GM23338 (cell line): Measurements from ENCODE around the gene UBA6. TPM values are rescaled to one million over a fixed set of nuclear protein-coding genes. Genes with fewer than 3 reads are reported as not detected.

Experiments used
- ATAC-seq: fragments of 200-7000 bp; cut with Tn5 transposase; 3 replicates; pipeline ENCODE4 v1.9.1; 2020
- DNase-seq: peaks from one replicate; pipeline ENCODE4 v3.0.0-alpha.2; 2015; ENCODE audit warnings: low spot score
- H2AFZ ChIP-seq: fragments of 200-600 bp; sonication (generic); 2 replicates; pipeline ENCODE4 v1.8.0; 2016; ENCODE audit warnings: antibody characterized with exemption, mild to moderate bottlenecking, moderate library complexity
- H3F3A ChIP-seq: fragments of 200-600 bp; sonication (generic); replicated peaks from 2 replicates; pipeline ENCODE4 v1.8.0; 2017; ENCODE audit warnings: antibody characterized with exemption, mixed run types, low read depth
- H3K27ac ChIP-seq: fragments of 200-600 bp; sonication (generic); 2 replicates; pipeline ENCODE4 v1.6.1; 2016; ENCODE audit warnings: low read depth
- H3K27me3 ChIP-seq: fragments of 200-600 bp; sonication (generic); 2 replicates; pipeline ENCODE4 v1.8.0; 2016; ENCODE audit warnings: mild to moderate bottlenecking, mixed run types, moderate library complexity; ENCODE audit not compliant: insufficient read depth
- H3K36me3 ChIP-seq: fragments of 200-600 bp; sonication (generic); 2 replicates; pipeline ENCODE4 v1.8.0; 2016; ENCODE audit warnings: mild to moderate bottlenecking; ENCODE audit not compliant: insufficient read depth
- H3K4me1 ChIP-seq: fragments of 200-600 bp; sonication (generic); 2 replicates; pipeline ENCODE4 v1.8.0; 2016; ENCODE audit warnings: mild to moderate bottlenecking, moderate library complexity; ENCODE audit not compliant: insufficient read depth
- H3K4me2 ChIP-seq: fragments of 200-600 bp; sonication (generic); 2 replicates; pipeline ENCODE4 v1.7.1; 2017; ENCODE audit warnings: mixed run types
- H3K4me3 ChIP-seq: fragments of 200-600 bp; sonication (generic); 2 replicates; pipeline ENCODE4 v1.6.1; 2016; ENCODE audit warnings: mixed run types
- H3K79me2 ChIP-seq: fragments of 200-600 bp; sonication (generic); replicated peaks from 2 replicates; pipeline ENCODE4 v1.8.0; 2017; ENCODE audit warnings: mild to moderate bottlenecking; ENCODE audit not compliant: insufficient read depth
- H3K9me2 ChIP-seq: fragments of 200-600 bp; sonication (generic); 2 replicates; pipeline ENCODE4 v1.8.0; 2017; ENCODE audit not compliant: insufficient read depth
- H4K20me1 ChIP-seq: fragments of 200-600 bp; sonication (generic); replicated peaks from 2 replicates; pipeline ENCODE4 v1.8.0; 2017; ENCODE audit warnings: mild to moderate bottlenecking; ENCODE audit not compliant: insufficient read depth
- H3K27ac Mint-ChIP-seq: 2 replicates; pipeline ENCODE4 v1.8.0; 2020; ENCODE audit warnings: inconsistent platforms, mild to moderate bottlenecking, moderate library complexity, mixed read lengths
- H3K27me3 Mint-ChIP-seq: 3 replicates; pipeline ENCODE4 v1.8.0; 2022; ENCODE audit warnings: low read depth, mild to moderate bottlenecking, moderate library complexity, mixed read lengths, inconsistent platforms; ENCODE audit not compliant: insufficient read depth, poor library complexity
- H3K36me3 Mint-ChIP-seq: 3 replicates; pipeline ENCODE4 v1.8.0; 2021; ENCODE audit warnings: low read depth, mild to moderate bottlenecking, inconsistent platforms, moderate library complexity, mixed read lengths
- H3K4me1 Mint-ChIP-seq: 3 replicates; pipeline ENCODE4 v1.8.0; 2020; ENCODE audit warnings: mild to moderate bottlenecking, inconsistent platforms, mixed read lengths
- H3K4me3 Mint-ChIP-seq: 3 replicates; pipeline ENCODE4 v1.8.0; 2021; ENCODE audit warnings: moderate library complexity, mild to moderate bottlenecking, inconsistent platforms, mixed read lengths
- H3K9me3 Mint-ChIP-seq: 3 replicates; pipeline ENCODE4 v1.8.0; 2020; ENCODE audit warnings: moderate library complexity, mild to moderate bottlenecking, inconsistent platforms, mixed read lengths
- CREB1 ChIP-seq: fragments of 250-450 bp; sonication (Bioruptor Pico); IDR thresholded peaks from 2 replicates; pipeline ENCODE4 v1.5.0; 2020; ENCODE audit warnings: low read depth, mild to moderate bottlenecking, moderate library complexity
- EZH2 ChIP-seq: fragments of 200-600 bp; sonication (generic); IDR thresholded peaks from one replicate; pipeline ENCODE4 v1.8.0; 2017; ENCODE audit warnings: antibody characterized with exemption, mild to moderate bottlenecking, low read depth; ENCODE audit not compliant: unreplicated experiment
- EZH2phosphoT487 ChIP-seq: fragments of 200-600 bp; sonication (generic); IDR thresholded peaks from one replicate; pipeline ENCODE4 v1.8.1; 2018; ENCODE audit warnings: antibody characterized with exemption; ENCODE audit not compliant: unreplicated experiment
- JUNB ChIP-seq: IDR thresholded peaks from one replicate; pipeline ENCODE4 v1.6.1; 2016; ENCODE audit warnings: antibody characterized with exemption; ENCODE audit not compliant: unreplicated experiment
- NANOG ChIP-seq: IDR thresholded peaks from 2 replicates; pipeline ENCODE4 v1.6.1; 2016; ENCODE audit warnings: antibody characterized with exemption, borderline replicate concordance
- POLR2AphosphoS5 ChIP-seq: IDR thresholded peaks from 2 replicates; pipeline ENCODE4 v1.6.1; 2016; ENCODE audit warnings: antibody characterized with exemption, low read depth
- STAT1 ChIP-seq: IDR thresholded peaks from one replicate; pipeline ENCODE4 v1.6.1; 2016; ENCODE audit warnings: antibody characterized with exemption; ENCODE audit not compliant: unreplicated experiment
- ZNF114 ChIP-seq: fragments of 250-450 bp; sonication (Bioruptor Pico); IDR thresholded peaks from 2 replicates; pipeline ENCODE4 v1.5.0; 2020; ENCODE audit warnings: mild to moderate bottlenecking, moderate library complexity
- ZNF331 ChIP-seq: fragments of 250-450 bp; sonication (Bioruptor Pico); IDR thresholded peaks from 2 replicates; pipeline ENCODE4 v1.5.0; 2020; ENCODE audit warnings: low read depth, mild to moderate bottlenecking, moderate library complexity
- polyA plus RNA-seq: library from polyadenylated mRNA; unstranded; fragments of >200 nt; fragmentation: Nextera tagmentation; extraction: Ambion mirVana; gene quantifications from 2 replicates; pipeline ENCODE4 v1.2.1, GENCODE V29; 2016
- total RNA-seq: library from RNA; depleted of rRNA; stranded (reverse); fragments of >200 nt; shearing (Covaris generic); gene quantifications from 2 replicates; pipeline ENCODE4 v1.2.3, GENCODE V29; 2014
- TF ChIP-seq, protein P1 (sequence below): IDR thresholded peaks from one replicate; pipeline ENCODE4 v1.6.1; 2018; ENCODE audit warnings: antibody characterized with exemption; ENCODE audit not compliant: unreplicated experiment
- TF ChIP-seq, protein P2 (sequence below): IDR thresholded peaks from 2 replicates; pipeline ENCODE4 v1.6.1; 2016; ENCODE audit warnings: antibody characterized with exemption
- TF ChIP-seq, protein P3 (sequence below), 2 experiments: fragments of 200-600 bp in 1 of 2; sonication (generic) in 1 of 2; conservative IDR thresholded peaks; 2 replicates each; pipeline versions ENCODE4 v1.5.1 to v1.6.1; 2016 to 2017; ENCODE audit warnings: antibody characterized with exemption in 2 of 2, low read depth in 2 of 2, mild to moderate bottlenecking in 2 of 2, moderate library complexity in 1 of 2
- TF ChIP-seq, protein P4 (sequence below): fragments of 250-450 bp; sonication (Bioruptor Pico); IDR thresholded peaks from 2 replicates; pipeline ENCODE4 v1.5.0; 2020; ENCODE audit warnings: mild to moderate bottlenecking, moderate library complexity

Gene UBA6
- total and polyA plus RNA-seq, 2 experiments from 2014 or later = 17.6 to 77.3 TPM

DNA sequence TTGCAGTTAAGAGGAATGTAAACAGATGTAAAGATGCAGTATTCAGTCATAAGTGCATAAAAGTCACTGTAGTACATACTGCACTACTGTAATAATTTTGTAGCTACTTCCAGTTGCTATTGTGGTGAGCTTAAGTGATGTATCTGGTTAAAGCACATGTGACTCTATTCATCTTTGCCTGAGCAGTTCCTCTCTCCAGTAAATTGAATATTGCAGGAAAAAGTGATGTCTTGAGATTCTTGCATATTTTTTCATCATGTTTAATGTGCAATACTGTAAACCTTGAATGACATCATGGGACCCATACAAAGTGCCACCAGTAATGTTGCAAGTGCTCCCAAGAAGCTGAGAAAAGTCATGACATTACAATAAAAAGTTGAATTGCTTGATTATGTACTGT, 9.6 kb downstream of the UBA6 start:
- Histone ChIP-seq H3K27me3 (no peaks in the 10 kb centered on the region), H3K4me2 (no peak overlapping the region), H3F3A (no peaks in the 10 kb centered on the region), H3K4me1 (no peaks in the 10 kb centered on the region), H3K27ac (no peak overlapping the region), H4K20me1 (0 out of 2 replicates have a peak, but pooled peaks cover 2% of the 10 kb centered on the region), H3K9me2 (no peaks in the 10 kb centered on the region), H3K4me3 (no peak overlapping the region), H3K79me2 (peaks cover 80% of the 10 kb centered on the region), H3K36me3 (peaks cover 7% of the 10 kb centered on the region; the same call in 1 of the 2 replicates), H2AFZ (no peak overlapping the region)
- Mint-ChIP-seq H3K4me1 (no peaks in the 10 kb centered on the region), H3K36me3 (peaks cover 14% of the 10 kb centered on the region), H3K9me3 (no peaks in the 10 kb centered on the region), H3K4me3 (no peak overlapping the region), H3K27ac (no peak overlapping the region), H3K27me3 (peaks cover 1% of the 10 kb centered on the region)
- DNase-seq (no peak), ATAC-seq (no peak)
- no peak for TF ChIP-seq CREB1
- TF ChIP-seq STAT1 = no peak
- no peak for TF ChIP-seq ZNF114
- TF ChIP-seq, protein P1, sequence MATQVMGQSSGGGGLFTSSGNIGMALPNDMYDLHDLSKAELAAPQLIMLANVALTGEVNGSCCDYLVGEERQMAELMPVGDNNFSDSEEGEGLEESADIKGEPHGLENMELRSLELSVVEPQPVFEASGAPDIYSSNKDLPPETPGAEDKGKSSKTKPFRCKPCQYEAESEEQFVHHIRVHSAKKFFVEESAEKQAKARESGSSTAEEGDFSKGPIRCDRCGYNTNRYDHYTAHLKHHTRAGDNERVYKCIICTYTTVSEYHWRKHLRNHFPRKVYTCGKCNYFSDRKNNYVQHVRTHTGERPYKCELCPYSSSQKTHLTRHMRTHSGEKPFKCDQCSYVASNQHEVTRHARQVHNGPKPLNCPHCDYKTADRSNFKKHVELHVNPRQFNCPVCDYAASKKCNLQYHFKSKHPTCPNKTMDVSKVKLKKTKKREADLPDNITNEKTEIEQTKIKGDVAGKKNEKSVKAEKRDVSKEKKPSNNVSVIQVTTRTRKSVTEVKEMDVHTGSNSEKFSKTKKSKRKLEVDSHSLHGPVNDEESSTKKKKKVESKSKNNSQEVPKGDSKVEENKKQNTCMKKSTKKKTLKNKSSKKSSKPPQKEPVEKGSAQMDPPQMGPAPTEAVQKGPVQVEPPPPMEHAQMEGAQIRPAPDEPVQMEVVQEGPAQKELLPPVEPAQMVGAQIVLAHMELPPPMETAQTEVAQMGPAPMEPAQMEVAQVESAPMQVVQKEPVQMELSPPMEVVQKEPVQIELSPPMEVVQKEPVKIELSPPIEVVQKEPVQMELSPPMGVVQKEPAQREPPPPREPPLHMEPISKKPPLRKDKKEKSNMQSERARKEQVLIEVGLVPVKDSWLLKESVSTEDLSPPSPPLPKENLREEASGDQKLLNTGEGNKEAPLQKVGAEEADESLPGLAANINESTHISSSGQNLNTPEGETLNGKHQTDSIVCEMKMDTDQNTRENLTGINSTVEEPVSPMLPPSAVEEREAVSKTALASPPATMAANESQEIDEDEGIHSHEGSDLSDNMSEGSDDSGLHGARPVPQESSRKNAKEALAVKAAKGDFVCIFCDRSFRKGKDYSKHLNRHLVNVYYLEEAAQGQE = no peak
- no peak for TF ChIP-seq JUNB
- TF ChIP-seq NANOG = no peak
- TF ChIP-seq POLR2AphosphoS5 = no peak
- TF ChIP-seq, protein P2, sequence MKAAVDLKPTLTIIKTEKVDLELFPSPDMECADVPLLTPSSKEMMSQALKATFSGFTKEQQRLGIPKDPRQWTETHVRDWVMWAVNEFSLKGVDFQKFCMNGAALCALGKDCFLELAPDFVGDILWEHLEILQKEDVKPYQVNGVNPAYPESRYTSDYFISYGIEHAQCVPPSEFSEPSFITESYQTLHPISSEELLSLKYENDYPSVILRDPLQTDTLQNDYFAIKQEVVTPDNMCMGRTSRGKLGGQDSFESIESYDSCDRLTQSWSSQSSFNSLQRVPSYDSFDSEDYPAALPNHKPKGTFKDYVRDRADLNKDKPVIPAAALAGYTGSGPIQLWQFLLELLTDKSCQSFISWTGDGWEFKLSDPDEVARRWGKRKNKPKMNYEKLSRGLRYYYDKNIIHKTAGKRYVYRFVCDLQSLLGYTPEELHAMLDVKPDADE = no peak
- TF ChIP-seq, protein P3, sequence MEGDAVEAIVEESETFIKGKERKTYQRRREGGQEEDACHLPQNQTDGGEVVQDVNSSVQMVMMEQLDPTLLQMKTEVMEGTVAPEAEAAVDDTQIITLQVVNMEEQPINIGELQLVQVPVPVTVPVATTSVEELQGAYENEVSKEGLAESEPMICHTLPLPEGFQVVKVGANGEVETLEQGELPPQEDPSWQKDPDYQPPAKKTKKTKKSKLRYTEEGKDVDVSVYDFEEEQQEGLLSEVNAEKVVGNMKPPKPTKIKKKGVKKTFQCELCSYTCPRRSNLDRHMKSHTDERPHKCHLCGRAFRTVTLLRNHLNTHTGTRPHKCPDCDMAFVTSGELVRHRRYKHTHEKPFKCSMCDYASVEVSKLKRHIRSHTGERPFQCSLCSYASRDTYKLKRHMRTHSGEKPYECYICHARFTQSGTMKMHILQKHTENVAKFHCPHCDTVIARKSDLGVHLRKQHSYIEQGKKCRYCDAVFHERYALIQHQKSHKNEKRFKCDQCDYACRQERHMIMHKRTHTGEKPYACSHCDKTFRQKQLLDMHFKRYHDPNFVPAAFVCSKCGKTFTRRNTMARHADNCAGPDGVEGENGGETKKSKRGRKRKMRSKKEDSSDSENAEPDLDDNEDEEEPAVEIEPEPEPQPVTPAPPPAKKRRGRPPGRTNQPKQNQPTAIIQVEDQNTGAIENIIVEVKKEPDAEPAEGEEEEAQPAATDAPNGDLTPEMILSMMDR (conservative IDR thresholded peaks at IDR 0.05; ENCODE audit: low read depth in 2 of 2) = no peak
- TF ChIP-seq ZNF331 (CRISPR knock-in tag) = no peak
- no peak for TF ChIP-seq EZH2
- TF ChIP-seq, protein P4, sequence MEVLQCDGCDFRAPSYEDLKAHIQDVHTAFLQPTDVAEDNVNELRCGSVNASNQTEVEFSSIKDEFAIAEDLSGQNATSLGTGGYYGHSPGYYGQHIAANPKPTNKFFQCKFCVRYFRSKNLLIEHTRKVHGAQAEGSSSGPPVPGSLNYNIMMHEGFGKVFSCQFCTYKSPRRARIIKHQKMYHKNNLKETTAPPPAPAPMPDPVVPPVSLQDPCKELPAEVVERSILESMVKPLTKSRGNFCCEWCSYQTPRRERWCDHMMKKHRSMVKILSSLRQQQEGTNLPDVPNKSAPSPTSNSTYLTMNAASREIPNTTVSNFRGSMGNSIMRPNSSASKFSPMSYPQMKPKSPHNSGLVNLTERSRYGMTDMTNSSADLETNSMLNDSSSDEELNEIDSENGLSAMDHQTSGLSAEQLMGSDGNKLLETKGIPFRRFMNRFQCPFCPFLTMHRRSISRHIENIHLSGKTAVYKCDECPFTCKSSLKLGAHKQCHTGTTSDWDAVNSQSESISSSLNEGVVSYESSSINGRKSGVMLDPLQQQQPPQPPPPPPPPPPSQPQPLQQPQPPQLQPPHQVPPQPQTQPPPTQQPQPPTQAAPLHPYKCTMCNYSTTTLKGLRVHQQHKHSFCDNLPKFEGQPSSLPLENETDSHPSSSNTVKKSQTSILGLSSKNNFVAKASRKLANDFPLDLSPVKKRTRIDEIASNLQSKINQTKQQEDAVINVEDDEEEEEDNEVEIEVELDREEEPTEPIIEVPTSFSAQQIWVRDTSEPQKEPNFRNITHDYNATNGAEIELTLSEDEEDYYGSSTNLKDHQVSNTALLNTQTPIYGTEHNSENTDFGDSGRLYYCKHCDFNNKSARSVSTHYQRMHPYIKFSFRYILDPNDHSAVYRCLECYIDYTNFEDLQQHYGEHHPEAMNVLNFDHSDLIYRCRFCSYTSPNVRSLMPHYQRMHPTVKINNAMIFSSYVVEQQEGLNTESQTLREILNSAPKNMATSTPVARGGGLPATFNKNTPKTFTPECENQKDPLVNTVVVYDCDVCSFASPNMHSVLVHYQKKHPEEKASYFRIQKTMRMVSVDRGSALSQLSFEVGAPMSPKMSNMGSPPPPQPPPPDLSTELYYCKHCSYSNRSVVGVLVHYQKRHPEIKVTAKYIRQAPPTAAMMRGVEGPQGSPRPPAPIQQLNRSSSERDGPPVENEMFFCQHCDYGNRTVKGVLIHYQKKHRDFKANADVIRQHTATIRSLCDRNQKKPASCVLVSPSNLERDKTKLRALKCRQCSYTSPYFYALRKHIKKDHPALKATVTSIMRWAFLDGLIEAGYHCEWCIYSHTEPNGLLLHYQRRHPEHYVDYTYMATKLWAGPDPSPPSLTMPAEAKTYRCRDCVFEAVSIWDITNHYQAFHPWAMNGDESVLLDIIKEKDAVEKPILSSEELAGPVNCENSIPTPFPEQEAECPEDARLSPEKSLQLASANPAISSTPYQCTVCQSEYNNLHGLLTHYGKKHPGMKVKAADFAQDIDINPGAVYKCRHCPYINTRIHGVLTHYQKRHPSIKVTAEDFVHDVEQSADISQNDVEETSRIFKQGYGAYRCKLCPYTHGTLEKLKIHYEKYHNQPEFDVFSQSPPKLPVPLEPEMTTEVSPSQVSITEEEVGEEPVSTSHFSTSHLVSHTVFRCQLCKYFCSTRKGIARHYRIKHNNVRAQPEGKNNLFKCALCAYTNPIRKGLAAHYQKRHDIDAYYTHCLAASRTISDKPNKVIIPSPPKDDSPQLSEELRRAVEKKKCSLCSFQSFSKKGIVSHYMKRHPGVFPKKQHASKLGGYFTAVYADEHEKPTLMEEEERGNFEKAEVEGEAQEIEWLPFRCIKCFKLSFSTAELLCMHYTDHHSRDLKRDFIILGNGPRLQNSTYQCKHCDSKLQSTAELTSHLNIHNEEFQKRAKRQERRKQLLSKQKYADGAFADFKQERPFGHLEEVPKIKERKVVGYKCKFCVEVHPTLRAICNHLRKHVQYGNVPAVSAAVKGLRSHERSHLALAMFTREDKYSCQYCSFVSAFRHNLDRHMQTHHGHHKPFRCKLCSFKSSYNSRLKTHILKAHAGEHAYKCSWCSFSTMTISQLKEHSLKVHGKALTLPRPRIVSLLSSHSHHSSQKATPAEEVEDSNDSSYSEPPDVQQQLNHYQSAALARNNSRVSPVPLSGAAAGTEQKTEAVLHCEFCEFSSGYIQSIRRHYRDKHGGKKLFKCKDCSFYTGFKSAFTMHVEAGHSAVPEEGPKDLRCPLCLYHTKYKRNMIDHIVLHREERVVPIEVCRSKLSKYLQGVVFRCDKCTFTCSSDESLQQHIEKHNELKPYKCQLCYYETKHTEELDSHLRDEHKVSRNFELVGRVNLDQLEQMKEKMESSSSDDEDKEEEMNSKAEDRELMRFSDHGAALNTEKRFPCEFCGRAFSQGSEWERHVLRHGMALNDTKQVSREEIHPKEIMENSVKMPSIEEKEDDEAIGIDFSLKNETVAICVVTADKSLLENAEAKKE (CRISPR knock-in tag) = no peak
- no peak for TF ChIP-seq EZH2phosphoT487
